PFSK-1 (cell line): Measurements from ENCODE around the gene USP48.

ENCODE experiments used
- FOXP2 ChIP-seq: optimal IDR thresholded peaks from 2 replicates; pipeline ENCODE3; 2011; ENCODE audit warnings: borderline replicate concordance, control low read depth, inconsistent platforms; ENCODE audit not compliant: insufficient read depth; ENCODE audit errors: extremely low read length, extremely low read depth
- POLR2AphosphoS5 ChIP-seq: IDR thresholded peaks from 2 replicates; pipeline ENCODE4 v1.6.1; 2012; ENCODE audit warnings: low read depth, mild to moderate bottlenecking, control low read depth, low read length, moderate library complexity
- REST ChIP-seq, 2 experiments: IDR thresholded peaks; 2 replicates each; pipeline versions ENCODE4 v1.6.1 to v1.8.0; 2011 to 2012; ENCODE audit warnings: low read depth in 2 of 2, low read length in 2 of 2, control low read depth in 1 of 2, inconsistent platforms in 1 of 2, mild to moderate bottlenecking in 1 of 2, moderate library complexity in 1 of 2; ENCODE audit not compliant: insufficient read depth in 1 of 2
- SIN3A ChIP-seq: IDR thresholded peaks from 2 replicates; pipeline ENCODE4 v1.6.1; 2012; ENCODE audit warnings: mild to moderate bottlenecking, low read length, moderate library complexity, borderline replicate concordance; ENCODE audit not compliant: insufficient read depth
- TAF1 ChIP-seq: IDR thresholded peaks from 2 replicates; pipeline ENCODE4 v1.6.1; 2012; ENCODE audit warnings: low read length, control low read depth, borderline replicate concordance; ENCODE audit not compliant: insufficient read depth

USP48 gene

GRCh38 chr1:21657456-21658190 is 125.3 kb downstream of the USP48 start:
- TF ChIP-seq REST (IDR thresholded peaks at IDR 0.05; ENCODE audit: insufficient read depth in 1 of 2, low read depth in 2 of 2, low read length in 2 of 2): no peak
- TF ChIP-seq TAF1: no peak
- TF ChIP-seq FOXP2: no peak
- TF ChIP-seq SIN3A: no peak
- no peak for TF ChIP-seq POLR2AphosphoS5

DNA sequence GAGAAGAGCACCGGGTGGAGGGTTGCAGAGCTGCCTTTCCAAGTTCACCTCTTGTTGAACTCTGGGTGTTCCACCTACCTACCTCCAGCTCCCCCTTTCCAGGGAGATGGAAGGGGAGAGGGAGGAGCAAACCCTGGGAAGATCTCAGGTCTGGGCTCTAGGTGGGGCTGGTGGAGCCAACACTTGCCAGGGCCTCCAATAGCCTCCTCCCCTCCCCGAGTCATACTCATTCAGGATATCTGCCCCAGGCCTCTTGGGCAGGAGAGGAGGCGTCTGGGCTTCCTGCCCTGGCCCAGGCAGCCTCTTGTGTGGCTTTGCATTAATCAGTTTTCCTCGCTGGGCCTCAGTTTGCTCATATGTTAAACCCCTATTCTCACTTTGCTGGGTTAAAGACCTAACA is 127.2 kb downstream of the USP48 start:
- TF ChIP-seq POLR2AphosphoS5 (no peak), SIN3A (no peak), FOXP2 (no peak), REST (IDR thresholded peaks at IDR 0.05; ENCODE audit: insufficient read depth in 1 of 2, low read depth in 2 of 2, low read length in 2 of 2) (peak in 1 of 2 experiments; percentile 33; a peak in 1 of 4 replicates), TAF1 (no peak)

GRCh38 chr1:21655259-21655658 is 127.7 kb downstream of the USP48 start:
- TF ChIP-seq REST (IDR thresholded peaks at IDR 0.05; ENCODE audit: insufficient read depth in 1 of 2, low read depth in 2 of 2, low read length in 2 of 2) (no peak), TAF1 (no peak), FOXP2 (no peak), SIN3A (no peak), POLR2AphosphoS5 (no peak)

GRCh38 chr1:21654209-21654608 is 128.7 kb downstream of the USP48 start:
- TF ChIP-seq FOXP2 (no peak), REST (IDR thresholded peaks at IDR 0.05; ENCODE audit: insufficient read depth in 1 of 2, low read depth in 2 of 2, low read length in 2 of 2) (no peak), TAF1 (no peak), SIN3A (no peak), POLR2AphosphoS5 (no peak)

GRCh38 chr1:21653744-21654100 is 129.2 kb downstream of the USP48 start:
- no peak for TF ChIP-seq POLR2AphosphoS5
- no peak for TF ChIP-seq FOXP2
- no peak for TF ChIP-seq SIN3A
- TF ChIP-seq REST (IDR thresholded peaks at IDR 0.05; ENCODE audit: insufficient read depth in 1 of 2, low read depth in 2 of 2, low read length in 2 of 2): no peak
- TF ChIP-seq TAF1: no peak
